Osteoblast (primary cell): ENCODE measurements around the gene LHFPL2. TPM values are rescaled to one million over a fixed set of nuclear protein-coding genes. Genes with fewer than 3 reads are reported as not detected.
A peak's percentile ranks its signal among the peaks of the same experiment; 100 is the strongest.

ENCODE experiments used
- DNase-seq: peaks from one replicate; pipeline ENCODE4 v3.0.0; 2011; ENCODE audit warnings: low spot score, mixed read lengths; ENCODE audit not compliant: insufficient read length; ENCODE audit errors: missing footprints
- H2AFZ ChIP-seq: 2 replicates; pipeline ENCODE4 v1.6.0; 2011; ENCODE audit warnings: mild to moderate bottlenecking, low read length
- H3K27ac ChIP-seq: 2 replicates; pipeline ENCODE4 v1.5.1; 2011; ENCODE audit warnings: mild to moderate bottlenecking, low read depth, low read length, moderate library complexity
- H3K27me3 ChIP-seq: 2 replicates; pipeline ENCODE4 v1.6.0; 2012; ENCODE audit warnings: mild to moderate bottlenecking, control low read depth, inconsistent platforms, low read length, moderate library complexity; ENCODE audit not compliant: insufficient read depth
- H3K36me3 ChIP-seq: 2 replicates; pipeline ENCODE4 v1.5.1; 2011; ENCODE audit warnings: mild to moderate bottlenecking, low read length, control low read depth, moderate library complexity; ENCODE audit not compliant: insufficient read depth
- H3K4me1 ChIP-seq: 2 replicates; pipeline ENCODE4 v1.5.1; 2011; ENCODE audit warnings: mild to moderate bottlenecking, low read length, control low read depth, moderate library complexity; ENCODE audit not compliant: insufficient read depth
- H3K4me2 ChIP-seq: 2 replicates; pipeline ENCODE4 v1.6.0; 2011; ENCODE audit warnings: mild to moderate bottlenecking, low read length; ENCODE audit not compliant: insufficient read depth
- H3K4me3 ChIP-seq: fragments of 200-600 bp; sonication (generic); 3 replicates; pipeline ENCODE4 v1.5.1; 2012; ENCODE audit warnings: mild to moderate bottlenecking, low read length, inconsistent platforms; ENCODE audit not compliant: insufficient read depth
- H3K79me2 ChIP-seq: 2 replicates; pipeline ENCODE4 v1.6.0; 2012; ENCODE audit warnings: mild to moderate bottlenecking, low read length, control low read depth, inconsistent platforms; ENCODE audit not compliant: insufficient read depth
- H3K9me3 ChIP-seq: 2 replicates; pipeline ENCODE4 v1.5.1; 2011; ENCODE audit warnings: low read depth, low read length, control low read depth
- H4K20me1 ChIP-seq: 2 replicates; pipeline ENCODE4 v1.6.0; 2012; ENCODE audit warnings: mild to moderate bottlenecking, low read length, control low read depth; ENCODE audit not compliant: insufficient read depth
- CTCF ChIP-seq: IDR thresholded peaks from 2 replicates; pipeline ENCODE4 v1.5.1; 2011; ENCODE audit warnings: mild to moderate bottlenecking, low read depth, low read length, moderate library complexity; ENCODE audit errors: extremely low read depth
- total RNA-seq: library from RNA; depleted of rRNA; stranded (reverse); fragments of >200 nt; gene quantifications from 2 replicates; pipeline ENCODE4 v1.2.3, GENCODE V29; 2012

The LHFPL2 gene
- total RNA-seq, 1 donor: 64.4 TPM

- Histone ChIP-seq H3K4me3 (no peak overlapping the region), H2AFZ (no peak overlapping the region), H3K36me3 (peaks cover 3% of the 10 kb centered on the region), H3K4me1 (peaks cover 20% of the 10 kb centered on the region), H4K20me1 (no peaks in the 10 kb centered on the region), H3K9me3 (no peaks in the 10 kb centered on the region), H3K79me2 (peaks cover 41% of the 10 kb centered on the region), H3K27ac (no peak overlapping the region), H3K27me3 (no peaks in the 10 kb centered on the region), H3K4me2 (no peak overlapping the region)
- TF ChIP-seq CTCF: no peak
- DNase-seq: no peak
Observed at GRCh38 chr5:78613756-78614155, 34.8 kb downstream of the LHFPL2 start.

- TF ChIP-seq CTCF: no peak
- H3K36me3 ChIP-seq: no peaks in the 10 kb centered on the region
- H2AFZ ChIP-seq: no peak overlapping the region
- H3K79me2 ChIP-seq: peaks cover 36% of the 10 kb centered on the region
- no peaks in the 10 kb centered on the region for H3K9me3 ChIP-seq
- H4K20me1 ChIP-seq: no peaks in the 10 kb centered on the region
- H3K4me1 ChIP-seq: peaks cover 20% of the 10 kb centered on the region
- no peak overlapping the region for H3K4me2 ChIP-seq
- H3K27ac ChIP-seq: no peak overlapping the region
- no peak overlapping the region for H3K4me3 ChIP-seq
- DNase-seq: no peak
- H3K27me3 ChIP-seq: no peaks in the 10 kb centered on the region
Observed at GRCh38 chr5:78613151-78613533, 35.4 kb downstream of the LHFPL2 start.

GRCh38 chr5:78612227-78613150 is 36.1 kb downstream of the LHFPL2 start:
- Histone ChIP-seq H3K27ac (no peak overlapping the region), H3K9me3 (no peaks in the 10 kb centered on the region), H3K4me3 (no peak overlapping the region), H3K4me1 (peaks cover 20% of the 10 kb centered on the region), H3K4me2 (no peak overlapping the region), H3K27me3 (no peaks in the 10 kb centered on the region), H4K20me1 (no peaks in the 10 kb centered on the region), H3K79me2 (peaks cover 36% of the 10 kb centered on the region), H2AFZ (no peak overlapping the region), H3K36me3 (no peaks in the 10 kb centered on the region)
- DNase-seq: no peak
- no peak for TF ChIP-seq CTCF

- Histone ChIP-seq H3K79me2 (peaks cover 37% of the 10 kb centered on the region), H3K4me3 (no peak overlapping the region), H4K20me1 (no peaks in the 10 kb centered on the region), H3K27ac (peak overlapping the region; percentile 61), H3K4me1 (peaks cover 25% of the 10 kb centered on the region), H3K36me3 (no peaks in the 10 kb centered on the region), H3K27me3 (no peaks in the 10 kb centered on the region), H3K4me2 (no peak overlapping the region), H3K9me3 (no peaks in the 10 kb centered on the region), H2AFZ (no peak overlapping the region)
- no peak for DNase-seq
- TF ChIP-seq CTCF: no peak
Observed at GRCh38 chr5:78611126-78611605, 37.4 kb downstream of the LHFPL2 start.
